Loucy (cell line): ENCODE data around the gene CCDC12.

Experiments
- EZH2phosphoT487 ChIP-seq: fragments of 200-600 bp; IDR thresholded peaks from 2 replicates; pipeline ENCODE4 v1.6.1; 2018; ENCODE audit warnings: antibody characterized with exemption, mild to moderate bottlenecking, moderate library complexity, borderline replicate concordance
- TF ChIP-seq, protein P1 (sequence below): fragments of 200-600 bp; sonication (generic); conservative IDR thresholded peaks from 2 replicates; pipeline ENCODE4 v1.5.1; 2014; ENCODE audit warnings: mild to moderate bottlenecking, antibody characterized with exemption, low read length

GRCh38 chr3:47003056-47003410 is 26.5 kb upstream of the CCDC12 start:
- TF ChIP-seq EZH2phosphoT487 = no peak
- TF ChIP-seq, protein P1, sequence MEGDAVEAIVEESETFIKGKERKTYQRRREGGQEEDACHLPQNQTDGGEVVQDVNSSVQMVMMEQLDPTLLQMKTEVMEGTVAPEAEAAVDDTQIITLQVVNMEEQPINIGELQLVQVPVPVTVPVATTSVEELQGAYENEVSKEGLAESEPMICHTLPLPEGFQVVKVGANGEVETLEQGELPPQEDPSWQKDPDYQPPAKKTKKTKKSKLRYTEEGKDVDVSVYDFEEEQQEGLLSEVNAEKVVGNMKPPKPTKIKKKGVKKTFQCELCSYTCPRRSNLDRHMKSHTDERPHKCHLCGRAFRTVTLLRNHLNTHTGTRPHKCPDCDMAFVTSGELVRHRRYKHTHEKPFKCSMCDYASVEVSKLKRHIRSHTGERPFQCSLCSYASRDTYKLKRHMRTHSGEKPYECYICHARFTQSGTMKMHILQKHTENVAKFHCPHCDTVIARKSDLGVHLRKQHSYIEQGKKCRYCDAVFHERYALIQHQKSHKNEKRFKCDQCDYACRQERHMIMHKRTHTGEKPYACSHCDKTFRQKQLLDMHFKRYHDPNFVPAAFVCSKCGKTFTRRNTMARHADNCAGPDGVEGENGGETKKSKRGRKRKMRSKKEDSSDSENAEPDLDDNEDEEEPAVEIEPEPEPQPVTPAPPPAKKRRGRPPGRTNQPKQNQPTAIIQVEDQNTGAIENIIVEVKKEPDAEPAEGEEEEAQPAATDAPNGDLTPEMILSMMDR = no peak
